ENCODE data around the gene MINDY4. TPM values are rescaled to one million over a fixed set of nuclear protein-coding genes. Genes with fewer than 3 reads are reported as not detected.

The MINDY4 gene
- total RNA-seq, 4 donors from 2014 or later, result 11.0 to 30.9 (median 18.9) TPM

DNA sequence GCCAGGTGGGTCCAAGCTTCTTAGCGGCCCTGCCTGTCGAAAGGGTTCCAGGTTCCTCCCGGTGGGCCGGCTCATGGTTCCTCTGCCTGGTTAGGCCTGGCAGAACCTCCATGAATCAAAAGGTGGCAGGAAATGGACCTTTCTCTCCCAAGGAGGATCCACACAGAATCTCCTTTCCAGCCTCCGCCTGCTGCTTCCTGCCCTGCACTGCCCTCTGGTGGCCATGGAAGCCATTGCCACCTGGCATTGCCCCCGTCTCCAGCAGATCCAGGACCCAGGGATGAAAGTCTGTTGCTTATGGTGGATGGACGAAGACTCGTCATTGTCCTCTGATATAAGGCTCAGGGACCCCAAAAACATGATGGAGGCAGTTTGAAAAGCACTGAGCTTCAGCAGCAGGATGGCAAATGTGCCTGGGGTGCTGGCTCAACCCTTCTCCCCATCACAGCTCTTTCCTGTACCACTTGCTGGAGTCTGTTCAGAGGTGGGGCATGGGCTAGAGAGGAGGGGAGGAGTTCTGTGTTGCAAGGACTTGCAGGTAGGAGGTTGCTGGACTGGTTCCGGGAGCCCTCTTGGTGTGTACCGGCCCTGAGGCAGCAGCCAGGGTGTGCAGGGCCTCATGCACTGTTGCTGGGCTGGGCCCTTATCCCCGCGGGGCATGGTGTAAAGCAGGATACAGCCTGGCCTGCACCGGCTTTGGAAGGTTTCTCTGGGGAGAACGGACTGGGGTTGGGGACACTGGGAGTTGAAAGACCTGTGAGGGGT lies 30.6 kb upstream of the MINDY4 start:
- ATAC-seq (ENCODE audit: low FRiP score) (peak; percentile 71), DNase-seq (ENCODE audit: low spot score) (peak; percentile 67)
- TF ChIP-seq, protein P1, sequence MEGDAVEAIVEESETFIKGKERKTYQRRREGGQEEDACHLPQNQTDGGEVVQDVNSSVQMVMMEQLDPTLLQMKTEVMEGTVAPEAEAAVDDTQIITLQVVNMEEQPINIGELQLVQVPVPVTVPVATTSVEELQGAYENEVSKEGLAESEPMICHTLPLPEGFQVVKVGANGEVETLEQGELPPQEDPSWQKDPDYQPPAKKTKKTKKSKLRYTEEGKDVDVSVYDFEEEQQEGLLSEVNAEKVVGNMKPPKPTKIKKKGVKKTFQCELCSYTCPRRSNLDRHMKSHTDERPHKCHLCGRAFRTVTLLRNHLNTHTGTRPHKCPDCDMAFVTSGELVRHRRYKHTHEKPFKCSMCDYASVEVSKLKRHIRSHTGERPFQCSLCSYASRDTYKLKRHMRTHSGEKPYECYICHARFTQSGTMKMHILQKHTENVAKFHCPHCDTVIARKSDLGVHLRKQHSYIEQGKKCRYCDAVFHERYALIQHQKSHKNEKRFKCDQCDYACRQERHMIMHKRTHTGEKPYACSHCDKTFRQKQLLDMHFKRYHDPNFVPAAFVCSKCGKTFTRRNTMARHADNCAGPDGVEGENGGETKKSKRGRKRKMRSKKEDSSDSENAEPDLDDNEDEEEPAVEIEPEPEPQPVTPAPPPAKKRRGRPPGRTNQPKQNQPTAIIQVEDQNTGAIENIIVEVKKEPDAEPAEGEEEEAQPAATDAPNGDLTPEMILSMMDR (IDR thresholded peaks at IDR 0.05), result peak in 2 of 3 donors; percentile 49 to 69

DNA sequence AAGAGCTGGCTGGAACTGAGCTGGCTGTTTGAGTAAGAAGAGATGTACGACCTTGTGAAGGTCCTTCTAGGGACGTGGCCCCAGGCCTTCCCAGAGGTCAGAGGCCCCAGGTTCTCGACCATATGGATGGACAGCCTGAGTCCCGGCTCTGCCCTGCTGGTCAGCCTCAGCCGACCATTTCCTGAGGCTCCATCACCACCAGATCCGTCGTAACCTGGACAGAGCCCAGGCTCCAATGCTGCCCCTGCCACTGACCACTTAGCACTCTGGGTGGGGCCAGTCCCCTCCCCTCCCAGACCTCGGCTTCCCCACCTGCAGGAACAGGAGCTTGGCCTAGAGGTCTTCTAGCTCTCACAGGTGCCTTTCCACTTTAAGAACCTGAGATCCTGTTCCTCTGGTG lies 29.9 kb upstream of the MINDY4 start:
- TF ChIP-seq, protein P1 (IDR thresholded peaks at IDR 0.05), result no peak
- ATAC-seq (ENCODE audit: low FRiP score) (no peak), DNase-seq (ENCODE audit: low spot score) (no peak)

DNA sequence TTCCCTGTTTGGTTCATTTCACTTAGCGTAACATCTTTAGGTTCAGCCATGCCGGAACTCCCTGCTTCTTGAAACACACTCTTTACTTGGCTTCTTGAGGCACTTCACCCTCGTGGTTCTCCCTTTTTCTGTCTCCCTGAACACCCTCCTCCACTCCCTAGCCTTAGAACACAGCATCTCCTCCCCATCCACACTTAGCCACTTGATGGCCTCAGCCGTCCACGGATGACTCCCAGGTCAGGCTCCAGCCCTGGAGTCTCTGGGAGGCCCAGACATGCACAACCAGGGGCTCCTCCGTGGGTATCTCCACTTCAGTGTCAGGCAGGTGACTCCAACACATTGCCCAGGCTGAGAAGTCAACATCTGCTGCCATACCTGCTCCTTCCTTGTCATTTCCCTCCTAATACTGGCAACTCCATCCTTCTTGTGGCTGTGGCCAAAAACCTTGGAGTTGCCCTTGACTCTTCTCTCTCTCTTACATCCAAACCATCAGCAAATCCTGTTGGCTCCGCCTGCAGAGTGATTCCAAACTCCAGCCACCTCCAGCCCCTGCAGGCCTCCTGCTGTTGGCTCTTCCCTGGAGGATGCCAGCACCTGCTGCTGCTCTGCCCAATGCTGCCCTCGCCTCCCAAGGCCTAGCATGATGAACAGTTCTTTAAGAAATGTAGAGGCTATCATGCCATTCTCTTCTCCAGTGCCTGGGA lies 27.7 kb upstream of the MINDY4 start:
- TF ChIP-seq, protein P1 (IDR thresholded peaks at IDR 0.05), result no peak
- DNase-seq (ENCODE audit: low spot score), result no peak
- no peak for ATAC-seq (ENCODE audit: low FRiP score)

DNA sequence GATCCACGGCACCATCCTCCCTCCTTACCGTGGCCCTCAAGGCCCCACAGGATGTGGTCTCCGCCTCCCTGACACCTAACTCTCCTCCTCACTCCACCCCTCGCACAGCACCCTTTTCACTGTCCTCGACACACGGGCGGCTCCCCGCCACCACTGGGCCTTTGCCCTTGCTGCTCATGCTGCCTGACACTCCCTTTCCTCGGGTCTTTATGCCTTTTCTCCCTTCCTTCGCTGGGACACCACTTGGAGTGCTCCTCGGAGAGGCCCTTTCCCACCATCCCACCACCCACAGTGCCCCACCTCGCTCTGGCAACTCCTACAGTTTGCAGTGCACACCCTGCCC lies 27.2 kb upstream of the MINDY4 start:
- DNase-seq (ENCODE audit: low spot score) (no peak), ATAC-seq (ENCODE audit: low FRiP score) (no peak)
- TF ChIP-seq, protein P1 (IDR thresholded peaks at IDR 0.05), result no peak

DNA sequence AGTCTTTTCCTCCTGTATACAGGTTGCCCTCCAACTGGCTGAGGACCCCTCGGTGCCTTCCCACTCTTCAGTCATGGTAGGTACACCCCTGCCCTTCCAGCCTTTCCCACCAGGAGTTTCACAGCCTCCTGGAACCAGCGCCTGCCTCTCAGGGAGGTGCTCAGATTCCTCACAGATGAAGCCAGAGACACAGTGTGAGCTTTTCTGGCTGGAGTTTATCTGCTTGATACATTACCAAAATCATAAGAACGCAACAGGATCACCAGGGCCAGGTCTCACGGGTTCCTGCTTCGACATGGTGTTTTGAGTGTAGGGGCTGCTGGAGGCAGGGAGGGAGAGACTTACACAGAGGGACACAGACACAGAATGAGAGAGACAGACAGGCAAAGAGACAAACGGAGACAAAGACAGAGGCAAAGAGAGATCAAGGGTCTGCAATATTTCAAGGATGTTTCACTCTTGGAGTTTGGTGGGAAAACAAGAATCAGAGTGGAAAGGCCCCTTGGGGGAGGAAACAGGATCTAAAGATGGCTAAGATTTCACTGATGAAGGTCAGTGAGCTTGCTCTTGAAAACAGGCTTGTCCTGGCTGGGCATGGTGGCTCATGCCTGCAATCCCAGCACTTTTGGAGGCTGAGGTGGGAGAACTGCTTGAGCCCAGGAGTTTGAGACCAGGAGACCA lies 25.8 kb upstream of the MINDY4 start:
- TF ChIP-seq, protein P1 (IDR thresholded peaks at IDR 0.05), result no peak
- DNase-seq (ENCODE audit: low spot score), result no peak

DNA sequence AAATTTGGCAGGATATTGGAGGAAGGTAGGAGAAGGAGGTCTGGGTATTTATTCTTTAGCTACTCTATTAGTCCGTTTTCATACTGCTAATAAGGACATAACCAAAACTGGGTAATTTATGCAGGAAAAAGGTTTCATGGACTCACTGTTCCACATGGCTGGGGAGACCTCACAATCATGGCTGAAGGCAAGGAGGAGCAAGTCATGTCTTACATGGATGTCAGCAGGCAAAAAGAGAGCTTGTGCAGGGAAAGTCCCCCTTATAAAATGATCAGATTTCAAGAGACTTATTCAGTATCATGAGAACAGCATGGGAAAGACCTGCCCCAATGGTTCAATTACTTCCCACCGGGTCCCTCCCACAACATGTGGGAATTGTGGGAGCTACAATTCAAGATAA lies 21.2 kb upstream of the MINDY4 start:
- TF ChIP-seq, protein P1 (IDR thresholded peaks at IDR 0.05), result no peak
- ATAC-seq (ENCODE audit: low FRiP score) (no peak), DNase-seq (ENCODE audit: low spot score) (no peak)

More for the DNA sequence above, 25.8 kb upstream of the MINDY4 start:
- ATAC-seq (ENCODE audit: low FRiP score), result peak; percentile 33
